ENCODE results near the gene B3GAT2.

Gene B3GAT2

GRCh38 chr6:70860045-70860444 is 96.8 kb downstream of the B3GAT2 start:
- no peaks in the 10 kb centered on the region for H3K36me3 ChIP-seq (ENCODE audit: insufficient read depth, low read length)
- no peak overlapping the region for H3K9ac ChIP-seq (ENCODE audit: low read depth, low read length)
- no peak overlapping the region for H3K4me3 ChIP-seq (ENCODE audit: low read length)
- H3K4me1 ChIP-seq (ENCODE audit: control insufficient read depth, insufficient read depth, low read length): no peaks in the 10 kb centered on the region
- no peaks in the 10 kb centered on the region for H3K9me3 ChIP-seq (replicated peaks; ENCODE audit: low read length)
- H3K4me2 ChIP-seq (ENCODE audit: low read length): no peak overlapping the region
- no peaks in the 10 kb centered on the region for H3K27me3 ChIP-seq (ENCODE audit: control insufficient read depth, insufficient read depth, low read length)

- Histone ChIP-seq H3K27me3 (ENCODE audit: control insufficient read depth, insufficient read depth, low read length) (no peaks in the 10 kb centered on the region), H3K36me3 (ENCODE audit: insufficient read depth, low read length) (no peaks in the 10 kb centered on the region)
Observed at GRCh38 chr6:70857387-70858077, 99.3 kb downstream of the B3GAT2 start.

DNA sequence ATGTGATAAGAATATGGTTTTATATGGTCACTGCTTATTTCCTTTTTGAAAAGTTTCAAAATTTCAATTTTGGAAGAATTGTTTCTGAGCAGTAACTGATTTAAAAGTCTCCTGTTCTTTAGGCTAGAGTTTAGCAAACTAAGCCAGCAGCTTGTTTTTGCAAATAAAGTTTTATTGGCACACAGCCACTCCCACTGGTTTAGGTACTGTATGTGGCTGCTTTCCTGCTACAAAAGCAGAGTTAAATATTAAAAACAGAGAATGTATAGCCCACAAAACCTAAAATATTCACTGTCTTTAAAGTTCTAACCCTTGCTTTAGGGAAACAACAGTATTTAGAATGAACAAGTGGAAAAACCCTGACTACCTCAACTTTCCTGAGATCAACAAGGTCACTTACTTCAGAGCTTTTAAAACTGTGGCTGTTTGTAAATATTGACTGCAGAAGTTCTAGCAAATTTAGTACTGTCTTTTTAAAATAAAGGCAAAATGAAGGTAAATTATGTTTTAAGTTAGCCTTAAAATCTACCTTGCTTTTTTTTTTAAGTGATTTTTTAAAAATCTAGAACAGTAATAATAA is 104.1 kb downstream of the B3GAT2 start:
- no peak overlapping the region for H3K4me3 ChIP-seq (ENCODE audit: low read length)
- H3K4me1 ChIP-seq (ENCODE audit: control insufficient read depth, insufficient read depth, low read length): no peaks in the 10 kb centered on the region
- H3K9me3 ChIP-seq (replicated peaks; ENCODE audit: low read length): no peaks in the 10 kb centered on the region
- H3K36me3 ChIP-seq (ENCODE audit: insufficient read depth, low read length): no peaks in the 10 kb centered on the region
- no peak overlapping the region for H3K9ac ChIP-seq (ENCODE audit: low read depth, low read length)
- H3K4me2 ChIP-seq (ENCODE audit: low read length): no peak overlapping the region
- no peaks in the 10 kb centered on the region for H3K27me3 ChIP-seq (ENCODE audit: control insufficient read depth, insufficient read depth, low read length)

More at GRCh38 chr6:70857387-70858077, 99.3 kb downstream of the B3GAT2 start:
- H3K4me2 ChIP-seq (ENCODE audit: low read length): no peak overlapping the region
- no peaks in the 10 kb centered on the region for H3K4me1 ChIP-seq (ENCODE audit: control insufficient read depth, insufficient read depth, low read length)
- no peak overlapping the region for H3K9ac ChIP-seq (ENCODE audit: low read depth, low read length)
- no peaks in the 10 kb centered on the region for H3K9me3 ChIP-seq (replicated peaks; ENCODE audit: low read length)
- no peak overlapping the region for H3K4me3 ChIP-seq (ENCODE audit: low read length)

- H3K4me3 ChIP-seq (ENCODE audit: low read length): no peak overlapping the region
- H3K4me1 ChIP-seq (ENCODE audit: control insufficient read depth, insufficient read depth, low read length): no peaks in the 10 kb centered on the region
- no peak overlapping the region for H3K9ac ChIP-seq (ENCODE audit: low read depth, low read length)
- no peaks in the 10 kb centered on the region for H3K9me3 ChIP-seq (replicated peaks; ENCODE audit: low read length)
- H3K4me2 ChIP-seq (ENCODE audit: low read length): no peak overlapping the region
- H3K36me3 ChIP-seq (ENCODE audit: insufficient read depth, low read length): no peaks in the 10 kb centered on the region
- H3K27me3 ChIP-seq (ENCODE audit: control insufficient read depth, insufficient read depth, low read length): no peaks in the 10 kb centered on the region
Observed at GRCh38 chr6:70849348-70850069, 107.4 kb downstream of the B3GAT2 start.

GRCh38 chr6:70847106-70848084 is 109.5 kb downstream of the B3GAT2 start:
- no peak overlapping the region for H3K4me3 ChIP-seq (ENCODE audit: low read length)
- no peak overlapping the region for H3K9ac ChIP-seq (ENCODE audit: low read depth, low read length)
- no peaks in the 10 kb centered on the region for H3K9me3 ChIP-seq (replicated peaks; ENCODE audit: low read length)
- no peaks in the 10 kb centered on the region for H3K36me3 ChIP-seq (ENCODE audit: insufficient read depth, low read length)
- H3K27me3 ChIP-seq (ENCODE audit: control insufficient read depth, insufficient read depth, low read length): no peaks in the 10 kb centered on the region
- no peaks in the 10 kb centered on the region for H3K4me1 ChIP-seq (ENCODE audit: control insufficient read depth, insufficient read depth, low read length)
- H3K4me2 ChIP-seq (ENCODE audit: low read length): no peak overlapping the region

GRCh38 chr6:70846207-70846835 is 110.5 kb downstream of the B3GAT2 start:
- Histone ChIP-seq H3K4me2 (ENCODE audit: low read length) (no peak overlapping the region), H3K4me1 (ENCODE audit: control insufficient read depth, insufficient read depth, low read length) (no peaks in the 10 kb centered on the region), H3K4me3 (ENCODE audit: low read length) (no peak overlapping the region), H3K36me3 (ENCODE audit: insufficient read depth, low read length) (no peaks in the 10 kb centered on the region), H3K9ac (ENCODE audit: low read depth, low read length) (no peak overlapping the region), H3K27me3 (ENCODE audit: control insufficient read depth, insufficient read depth, low read length) (no peaks in the 10 kb centered on the region), H3K9me3 (replicated peaks; ENCODE audit: low read length) (no peaks in the 10 kb centered on the region)

DNA sequence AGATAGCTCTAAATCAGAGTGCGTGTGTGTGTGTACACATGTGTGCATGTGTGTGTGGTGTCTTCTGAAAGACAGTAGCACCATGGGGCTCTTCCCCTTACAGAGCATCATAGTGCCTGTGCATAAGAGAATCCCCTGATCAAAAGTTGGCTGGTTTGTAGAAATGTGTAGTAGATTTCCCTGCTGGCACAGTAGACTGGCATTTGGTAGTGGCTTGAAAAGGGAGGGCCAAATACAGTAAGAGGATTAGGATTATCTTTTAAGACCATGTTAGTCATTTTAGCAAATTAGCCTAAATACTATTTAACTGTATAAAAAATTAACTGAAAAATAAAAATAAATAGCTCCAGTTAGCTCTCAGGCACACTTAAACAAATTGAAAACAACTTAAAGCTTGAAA is 112.6 kb downstream of the B3GAT2 start:
- Histone ChIP-seq H3K4me3 (ENCODE audit: low read length) (no peak overlapping the region), H3K36me3 (ENCODE audit: insufficient read depth, low read length) (no peaks in the 10 kb centered on the region), H3K27me3 (ENCODE audit: control insufficient read depth, insufficient read depth, low read length) (no peaks in the 10 kb centered on the region), H3K9me3 (replicated peaks; ENCODE audit: low read length) (no peaks in the 10 kb centered on the region), H3K4me1 (ENCODE audit: control insufficient read depth, insufficient read depth, low read length) (no peaks in the 10 kb centered on the region), H3K9ac (ENCODE audit: low read depth, low read length) (no peak overlapping the region), H3K4me2 (ENCODE audit: low read length) (no peak overlapping the region)

DNA sequence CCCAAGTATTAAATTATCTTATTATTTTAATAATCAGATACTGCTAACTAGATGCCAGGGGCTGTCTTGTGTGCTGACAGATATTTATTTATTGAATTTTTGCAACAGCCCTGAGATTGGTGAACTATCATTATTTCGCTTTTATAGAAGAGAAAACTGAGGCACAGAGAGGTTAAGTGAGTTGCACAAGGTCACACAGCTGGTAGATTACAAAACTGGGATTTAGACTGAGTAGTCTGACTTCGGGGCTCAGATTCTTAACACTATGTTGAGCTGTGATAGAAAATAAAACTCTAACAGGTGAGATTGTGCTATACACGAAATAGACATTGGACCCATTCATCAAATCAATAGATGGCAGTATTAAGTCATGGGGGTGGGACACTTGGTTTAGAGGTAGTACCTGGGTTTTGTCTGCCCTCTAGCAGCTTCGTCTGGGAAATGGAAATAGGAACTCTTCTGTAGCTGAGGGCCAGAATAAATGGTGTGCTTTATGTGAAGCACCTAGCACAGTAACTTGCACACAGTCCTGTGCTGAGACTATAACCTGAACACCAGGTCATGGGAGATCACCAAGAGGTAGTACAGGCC is 113.4 kb downstream of the B3GAT2 start:
- Histone ChIP-seq H3K4me2 (ENCODE audit: low read length) (no peak overlapping the region), H3K9ac (ENCODE audit: low read depth, low read length) (no peak overlapping the region), H3K4me1 (ENCODE audit: control insufficient read depth, insufficient read depth, low read length) (no peaks in the 10 kb centered on the region), H3K36me3 (ENCODE audit: insufficient read depth, low read length) (no peaks in the 10 kb centered on the region), H3K4me3 (ENCODE audit: low read length) (no peak overlapping the region), H3K27me3 (ENCODE audit: control insufficient read depth, insufficient read depth, low read length) (no peaks in the 10 kb centered on the region), H3K9me3 (replicated peaks; ENCODE audit: low read length) (no peaks in the 10 kb centered on the region)

DNA sequence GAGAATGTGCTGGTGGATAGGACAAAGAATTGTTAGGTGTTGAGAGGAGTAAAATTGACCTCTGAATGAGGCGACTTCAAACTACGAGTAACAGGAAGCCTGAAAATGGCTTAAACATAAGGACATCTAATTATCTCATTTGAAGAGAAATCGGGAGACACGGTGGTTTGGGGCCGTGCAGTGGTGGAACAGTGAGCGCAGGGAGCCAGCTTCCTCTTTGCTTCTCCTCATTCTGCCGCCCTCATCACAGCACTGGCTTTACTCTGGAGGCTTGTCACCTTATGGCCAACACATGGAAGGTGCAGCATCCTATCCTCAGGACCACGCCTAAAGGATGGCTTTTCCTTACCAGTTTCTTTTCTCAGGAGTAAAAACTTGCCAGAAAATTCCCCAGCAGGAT is 114.3 kb downstream of the B3GAT2 start:
- H3K9me3 ChIP-seq (replicated peaks; ENCODE audit: low read length): no peaks in the 10 kb centered on the region
- no peak overlapping the region for H3K4me3 ChIP-seq (ENCODE audit: low read length)
- no peak overlapping the region for H3K9ac ChIP-seq (ENCODE audit: low read depth, low read length)
- no peak overlapping the region for H3K4me2 ChIP-seq (ENCODE audit: low read length)
- H3K27me3 ChIP-seq (ENCODE audit: control insufficient read depth, insufficient read depth, low read length): no peaks in the 10 kb centered on the region
- no peaks in the 10 kb centered on the region for H3K36me3 ChIP-seq (ENCODE audit: insufficient read depth, low read length)
- no peaks in the 10 kb centered on the region for H3K4me1 ChIP-seq (ENCODE audit: control insufficient read depth, insufficient read depth, low read length)

DNA sequence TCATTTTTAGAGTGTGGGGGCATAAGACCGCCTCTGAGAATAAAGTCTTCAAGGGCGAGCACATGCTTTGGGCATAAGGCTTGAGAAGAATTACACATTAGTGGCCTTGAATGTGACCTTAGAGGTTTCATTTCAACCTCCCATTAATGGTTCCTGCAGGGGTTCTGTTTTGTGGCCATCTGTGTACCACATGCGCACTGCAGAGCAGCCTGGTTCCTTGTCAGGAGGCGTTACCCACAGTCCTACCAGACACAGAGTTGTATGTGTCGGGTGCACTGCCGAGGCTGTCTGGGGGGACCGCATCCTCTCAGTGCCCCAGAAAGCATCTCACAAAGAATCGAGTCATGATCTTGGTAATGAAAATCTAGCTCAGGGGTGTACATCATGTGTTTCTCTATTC is 115.7 kb downstream of the B3GAT2 start:
- no peak overlapping the region for H3K9ac ChIP-seq (ENCODE audit: low read depth, low read length)

More for the DNA sequence above, 115.7 kb downstream of the B3GAT2 start:
- Histone ChIP-seq H3K27me3 (ENCODE audit: control insufficient read depth, insufficient read depth, low read length) (no peaks in the 10 kb centered on the region), H3K4me2 (ENCODE audit: low read length) (no peak overlapping the region), H3K4me3 (ENCODE audit: low read length) (no peak overlapping the region), H3K9me3 (replicated peaks; ENCODE audit: low read length) (no peaks in the 10 kb centered on the region), H3K4me1 (ENCODE audit: control insufficient read depth, insufficient read depth, low read length) (no peaks in the 10 kb centered on the region), H3K36me3 (ENCODE audit: insufficient read depth, low read length) (no peaks in the 10 kb centered on the region)

Measured in skeletal muscle satellite cell (primary cell).